B cell (primary cell): ENCODE measurements around the gene TRPM8. TPM values are rescaled to one million over a fixed set of nuclear protein-coding genes. Genes with fewer than 3 reads are reported as not detected.

ENCODE experiments used
- ATAC-seq: fragments of 200-7000 bp; cut with Tn5 transposase; one replicate; pipeline ENCODE4 v1.10.0; 2021; ENCODE audit warnings: low read depth, mild to moderate bottlenecking, moderate number of reproducible peaks, moderate library complexity
- CTCF ChIA-PET: fragments of 350-600 bp; sonication (Branson Sonifier 250); formaldehyde crosslinking; loops from one replicate; lab custom pipeline; 2021; ENCODE audit warnings: antibody characterized with exemption, inconsistent platforms; lab: Charles Lee
- POLR2A ChIA-PET: fragments of 350-600 bp; sonication (Branson Sonifier 250); formaldehyde crosslinking; loops from one replicate; lab custom pipeline; 2021; ENCODE audit warnings: antibody characterized with exemption; lab: Charles Lee
- DNase-seq: peaks from one replicate; pipeline ENCODE4 v3.0.0; 2013
- H2AFZ ChIP-seq: 2 replicates; pipeline ENCODE4 v1.6.1; 2012; ENCODE audit warnings: mild to moderate bottlenecking, low read depth, low read length; ENCODE audit not compliant: insufficient read depth, poor library complexity, severe bottlenecking
- H3K27ac ChIP-seq, 2 donors: 1 replicate in 1 of 2; 2 replicates in 1 of 2; pipeline ENCODE4 v1.5.1; 2012 to 2013; ENCODE audit warnings: low read length in 2 of 2, mild to moderate bottlenecking in 2 of 2, moderate library complexity in 1 of 2
- H3K27me3 ChIP-seq, 4 experiments: fragments of 200-600 bp in 1 of 4; sonication (generic) in 1 of 4; replicated peaks in 1 of 4; 1 replicate in 2 of 4; 2 replicates in 2 of 4; pipeline versions ENCODE4 v1.6.1 to v1.7.0; 2013 to 2016; ENCODE audit warnings: low read length in 3 of 4, mild to moderate bottlenecking in 2 of 4, mixed read lengths in 1 of 4, moderate library complexity in 1 of 4; ENCODE audit not compliant: insufficient read depth in 4 of 4, control insufficient read depth in 3 of 4; ENCODE audit errors: control extremely low read depth in 1 of 4
- H3K36me3 ChIP-seq, 2 experiments: replicated peaks in 1 of 2; 1 replicate in 1 of 2; 2 replicates in 1 of 2; pipeline versions ENCODE4 v1.6.1 to v1.7.1; 2013; ENCODE audit warnings: low read length in 1 of 2; ENCODE audit not compliant: insufficient read depth in 2 of 2, control insufficient read depth in 1 of 2; ENCODE audit errors: control extremely low read depth in 1 of 2, extremely low read depth in 1 of 2
- H3K4me1 ChIP-seq, 2 donors: fragments of 200-600 bp in 1 of 2; sonication (generic) in 1 of 2; 1 replicate in 1 of 2; 2 replicates in 1 of 2; pipeline versions ENCODE4 v1.5.1 to v1.6.1; 2013 to 2017; ENCODE audit warnings: low read length in 2 of 2; ENCODE audit not compliant: control insufficient read depth in 2 of 2, insufficient read depth in 2 of 2
- H3K4me2 ChIP-seq: replicated peaks from 2 replicates; pipeline ENCODE3; 2012; ENCODE audit warnings: mild to moderate bottlenecking, low read depth, low read length; ENCODE audit not compliant: poor library complexity, severe bottlenecking
- H3K4me3 ChIP-seq, 5 experiments: fragments of 200-600 bp in 1 of 5; sonication (generic) in 1 of 5; 1 replicate in 3 of 5; 2 replicates in 2 of 5; pipeline versions ENCODE4 v1.5.1 to v1.7.0; 2011 to 2016; ENCODE audit warnings: low read length in 4 of 5, mild to moderate bottlenecking in 4 of 5, low read depth in 2 of 5, control low read depth in 1 of 5, moderate library complexity in 1 of 5; ENCODE audit not compliant: insufficient read depth in 1 of 5; ENCODE audit errors: control extremely low read depth in 1 of 5, extremely low read depth in 1 of 5
- H3K79me2 ChIP-seq: fragments of 200-600 bp; sonication (generic); one replicate; pipeline ENCODE4 v1.6.0; 2016; ENCODE audit warnings: low read length; ENCODE audit not compliant: control insufficient read depth, insufficient read depth
- H3K9ac ChIP-seq: fragments of 200-600 bp; sonication (generic); 2 replicates; pipeline ENCODE4 v1.6.1; 2017; ENCODE audit warnings: mild to moderate bottlenecking, low read length, moderate library complexity
- H3K9me3 ChIP-seq, 3 donors: one replicate each; pipeline versions ENCODE4 v1.6.1 to v1.7.1; 2013; ENCODE audit warnings: low read length in 2 of 3; ENCODE audit not compliant: control insufficient read depth in 2 of 3, insufficient read depth in 1 of 3; ENCODE audit errors: control extremely low read depth in 1 of 3
- H4K20me1 ChIP-seq: 2 replicates; pipeline ENCODE4 v1.6.0; 2012; ENCODE audit warnings: mild to moderate bottlenecking, low read length; ENCODE audit not compliant: insufficient read depth, control insufficient read depth, poor library complexity, severe bottlenecking
- H3K27ac Mint-ChIP-seq: one replicate; pipeline ENCODE4 v1.8.0; 2021; ENCODE audit warnings: mixed read lengths
- H3K27me3 Mint-ChIP-seq: one replicate; pipeline ENCODE4 v1.8.0; 2021; ENCODE audit warnings: mixed read lengths
- H3K4me1 Mint-ChIP-seq: one replicate; pipeline ENCODE4 v1.8.0; 2021; ENCODE audit warnings: mixed read lengths
- H3K4me3 Mint-ChIP-seq: one replicate; pipeline ENCODE4 v1.8.0; 2021; ENCODE audit warnings: mixed read lengths
- H3K9me3 Mint-ChIP-seq: one replicate; pipeline ENCODE4 v1.8.0; 2022; ENCODE audit warnings: mixed read lengths; ENCODE audit not compliant: insufficient read depth
- CTCF ChIP-seq: fragments of 200-600 bp; IDR thresholded peaks from one replicate; pipeline ENCODE4 v1.8.0; 2022; ENCODE audit warnings: antibody characterized with exemption, mild to moderate bottlenecking
- EZH2 ChIP-seq: IDR thresholded peaks from 2 replicates; pipeline ENCODE4 v1.6.1; 2012; ENCODE audit warnings: borderline replicate concordance, low read depth, mild to moderate bottlenecking, moderate library complexity, low read length; ENCODE audit not compliant: insufficient read depth, poor library complexity, severe bottlenecking
- WGBS: methylation state at CpG from one replicate; pipeline ENCODE4 v1.1.5; 2013; ENCODE audit warnings: missing lambda C conversion rate; ENCODE audit not compliant: insufficient coverage; 5-methylcytosine and 5-hydroxymethylcytosine counted together
- intact Hi-C: fragments of 100-400 bp; cut with micrococcal nuclease; formaldehyde crosslinking; loops from one replicate; pipeline ENCODE4 v1.10.0; 2022
- polyA plus RNA-seq: library from polyadenylated mRNA; depleted of rRNA; stranded (reverse); fragments of >200 nt; gene quantifications from 2 replicates; pipeline ENCODE4 v1.2.3, GENCODE V29; 2012
- total RNA-seq, 2 donors: library from RNA; stranded (reverse); fragments of 120-200 nt in 1 of 2; gene quantifications; 1 replicate in 1 of 2; 2 replicates in 1 of 2; pipeline versions ENCODE4 v1.2.3 to v1.2.4, GENCODE V29; 2013 to 2022

Gene TRPM8
- total and polyA plus RNA-seq, 2 donors (not counting 1 experiment from before 2014, with no cell fraction given) = not detected

- POLR2A ChIA-PET = no interaction called here
- H3K27ac Mint-ChIP-seq = no peak overlapping the region
- H3K4me1 ChIP-seq = peaks cover 3 to 4% of the 10 kb centered on the region in 2 donors
Observed at GRCh38 chr2:233997707-233998106, 80.5 kb downstream of the TRPM8 start.

GRCh38 chr2:233999182-233999581, 82.0 kb downstream of the TRPM8 start:
- H3K4me1 ChIP-seq = peaks cover 3 to 4% of the 10 kb centered on the region in 2 donors
- no peak overlapping the region for H2AFZ ChIP-seq
- intact Hi-C loops = no loop called here
- POLR2A ChIA-PET = no interaction called here
- H3K79me2 ChIP-seq = no peaks in the 10 kb centered on the region
- H3K4me2 ChIP-seq = no peak overlapping the region
- WGBS = 88% methylated on average over 10 of the region's 10 CpGs
- H3K27ac ChIP-seq = no peak overlapping the region
- no peak overlapping the region for H3K4me3 Mint-ChIP-seq
- CTCF ChIA-PET = no interaction called here
- no peak overlapping the region for H3K4me3 ChIP-seq
- ATAC-seq (no peak), DNase-seq (no peak)
- H4K20me1 ChIP-seq = no peaks in the 10 kb centered on the region
- no peak overlapping the region for H3K27ac Mint-ChIP-seq
- no peak for TF ChIP-seq EZH2
- no peak for TF ChIP-seq CTCF
- peaks cover 7% of the 10 kb centered on the region for H3K4me1 Mint-ChIP-seq
- H3K27me3 ChIP-seq = peaks cover 0 to 5% (median 2%) of the 10 kb centered on the region in 4 experiments
- no peaks in the 10 kb centered on the region for H3K9me3 ChIP-seq
- no peaks in the 10 kb centered on the region for H3K36me3 ChIP-seq
- peaks cover 35% of the 10 kb centered on the region for H3K27me3 Mint-ChIP-seq
- no peak overlapping the region for H3K9ac ChIP-seq
- H3K9me3 Mint-ChIP-seq = no peaks in the 10 kb centered on the region

More at GRCh38 chr2:233997707-233998106, 80.5 kb downstream of the TRPM8 start:
- WGBS = 82% methylated on average over 1 of the region's 1 CpG
- Histone ChIP-seq H2AFZ (no peak overlapping the region), H3K4me3 (no peak overlapping the region), H3K9ac (no peak overlapping the region), H3K27ac (no peak overlapping the region), H3K36me3 (no peaks in the 10 kb centered on the region), H3K9me3 (no peaks in the 10 kb centered on the region), H3K79me2 (no peaks in the 10 kb centered on the region), H4K20me1 (no peaks in the 10 kb centered on the region), H3K27me3 (peaks cover 0 to 12% (median 5%) of the 10 kb centered on the region in 4 experiments), H3K4me2 (no peak overlapping the region)
- Mint-ChIP-seq H3K4me3 (no peak overlapping the region), H3K9me3 (no peaks in the 10 kb centered on the region), H3K27me3 (peaks cover 26% of the 10 kb centered on the region), H3K4me1 (peaks cover 7% of the 10 kb centered on the region)
- DNase-seq (no peak), ATAC-seq (no peak)
- TF ChIP-seq EZH2 = no peak
- no peak for TF ChIP-seq CTCF
- intact Hi-C loops = no loop called here
- CTCF ChIA-PET = no interaction called here
